HepG2 (cell line): ENCODE measurements around the gene VAMP2. TPM values are rescaled to one million over a fixed set of nuclear protein-coding genes. Genes with fewer than 3 reads are reported as not detected.
A peak's percentile ranks its signal among the peaks of the same experiment; 100 is the strongest.

Experiments used
- BHLHE40 ChIP-seq: IDR thresholded peaks from 2 replicates; pipeline ENCODE4 v1.6.1; 2011; ENCODE audit warnings: low read length, improper control_type of control experiment
- CEBPB ChIP-seq: IDR thresholded peaks from 2 replicates; pipeline ENCODE4 v1.6.1; 2011; ENCODE audit warnings: low read depth, low read length, improper control_type of control experiment, borderline replicate concordance
- DMAP1 ChIP-seq: IDR thresholded peaks from 2 replicates; pipeline ENCODE4 v1.6.1; 2016
- FOXA3 ChIP-seq: IDR thresholded peaks from 2 replicates; pipeline ENCODE4 v1.6.1; 2016; ENCODE audit warnings: missing genetic modification reagents, missing compliant biosample characterization
- GABPB1 ChIP-seq: IDR thresholded peaks from 2 replicates; pipeline ENCODE4 v1.6.1; 2016; ENCODE audit warnings: mild to moderate bottlenecking, missing genetic modification reagents, moderate library complexity, missing compliant biosample characterization
- HOXA5 ChIP-seq: sonication (generic); formaldehyde crosslinking; IDR thresholded peaks from 2 replicates; pipeline ENCODE4 v1.4.0; 2020; ENCODE audit warnings: missing genetic modification reagents
- MED1 ChIP-seq: sonication (generic); formaldehyde crosslinking; IDR thresholded peaks from 2 replicates; pipeline ENCODE4 v1.4.0; 2020; ENCODE audit warnings: missing genetic modification reagents
- SMARCC2 ChIP-seq: fragments of 450-650 bp; IDR thresholded peaks from 2 replicates; pipeline ENCODE4 v1.6.1; 2017; ENCODE audit warnings: antibody characterized with exemption, mild to moderate bottlenecking
- STAT5B ChIP-seq: sonication (generic); formaldehyde crosslinking; IDR thresholded peaks from 2 replicates; pipeline ENCODE4 v1.4.0; 2020; ENCODE audit warnings: missing genetic modification reagents
- TAF15 ChIP-seq: fragments of 200-400 bp; formaldehyde crosslinking; IDR thresholded peaks from one replicate; pipeline ENCODE4 v1.6.1; 2018; ENCODE audit warnings: mild to moderate bottlenecking, low read depth, low read length; ENCODE audit not compliant: poor library complexity, severe bottlenecking
- ZNF121 ChIP-seq: sonication (generic); formaldehyde crosslinking; IDR thresholded peaks from 2 replicates; pipeline ENCODE4 v1.5.0; 2020; ENCODE audit warnings: mild to moderate bottlenecking, missing genetic modification reagents
- ZNF224 ChIP-seq: sonication (generic); formaldehyde crosslinking; IDR thresholded peaks from 2 replicates; pipeline ENCODE4 v1.5.0; 2020; ENCODE audit warnings: mild to moderate bottlenecking, missing genetic modification reagents
- ZNF761 ChIP-seq: sonication (generic); formaldehyde crosslinking; conservative IDR thresholded peaks from 2 replicates; pipeline ENCODE4 v1.4.0; 2020; ENCODE audit warnings: mild to moderate bottlenecking, missing genetic modification reagents
- polyA plus RNA-seq, 8 experiments: library from polyadenylated mRNA; depleted of rRNA in 3 of 8; stranded (reverse) in 7 of 8; unstranded in 1 of 8; fragments of >200 nt; fragmentation: Illumina TruSeq in 4 of 8; extraction: Trizol in 4 of 8; gene quantifications; 2 replicates each; pipeline versions ENCODE4 v1.2.1 to v1.2.3, GENCODE V29; 2011 to 2016; ENCODE audit warnings: low read depth in 4 of 8, missing spikeins in 1 of 8, mixed read lengths in 1 of 8; ENCODE audit not compliant: insufficient read depth in 1 of 8
- total RNA-seq, 5 experiments: library from RNA; depleted of rRNA; stranded (reverse); fragments of >200 nt; fragmentation: Illumina TruSeq; extraction: Trizol; gene quantifications; 2 replicates each; pipeline ENCODE4 v1.2.3, GENCODE V29; 2016; ENCODE audit warnings: low read depth in 1 of 5
- TF ChIP-seq, protein P1 (sequence below): sonication (generic); formaldehyde crosslinking; IDR thresholded peaks from 2 replicates; pipeline ENCODE4 v1.5.0; 2020; ENCODE audit warnings: mild to moderate bottlenecking, missing genetic modification reagents
- TF ChIP-seq, protein P2 (sequence below): sonication (generic); formaldehyde crosslinking; IDR thresholded peaks from 2 replicates; pipeline ENCODE4 v1.4.0; 2020; ENCODE audit warnings: missing genetic modification reagents
- TF ChIP-seq, protein P3 (sequence below), 2 experiments: sonication (generic) in 1 of 2; formaldehyde crosslinking in 1 of 2; IDR thresholded peaks; 2 replicates each; pipeline versions ENCODE4 v1.6.1 to v1.9.0; 2014 to 2022; ENCODE audit warnings: antibody characterized with exemption in 1 of 2, borderline replicate concordance in 1 of 2, inconsistent platforms in 1 of 2, low read depth in 1 of 2, missing genetic modification reagents in 1 of 2

The VAMP2 gene
- total and polyA plus RNA-seq, 2 of the 13 experiments (the other 11 are each of a cell fraction or from before 2014, with no cell fraction given) = 3.9 to 17.2 TPM

DNA sequence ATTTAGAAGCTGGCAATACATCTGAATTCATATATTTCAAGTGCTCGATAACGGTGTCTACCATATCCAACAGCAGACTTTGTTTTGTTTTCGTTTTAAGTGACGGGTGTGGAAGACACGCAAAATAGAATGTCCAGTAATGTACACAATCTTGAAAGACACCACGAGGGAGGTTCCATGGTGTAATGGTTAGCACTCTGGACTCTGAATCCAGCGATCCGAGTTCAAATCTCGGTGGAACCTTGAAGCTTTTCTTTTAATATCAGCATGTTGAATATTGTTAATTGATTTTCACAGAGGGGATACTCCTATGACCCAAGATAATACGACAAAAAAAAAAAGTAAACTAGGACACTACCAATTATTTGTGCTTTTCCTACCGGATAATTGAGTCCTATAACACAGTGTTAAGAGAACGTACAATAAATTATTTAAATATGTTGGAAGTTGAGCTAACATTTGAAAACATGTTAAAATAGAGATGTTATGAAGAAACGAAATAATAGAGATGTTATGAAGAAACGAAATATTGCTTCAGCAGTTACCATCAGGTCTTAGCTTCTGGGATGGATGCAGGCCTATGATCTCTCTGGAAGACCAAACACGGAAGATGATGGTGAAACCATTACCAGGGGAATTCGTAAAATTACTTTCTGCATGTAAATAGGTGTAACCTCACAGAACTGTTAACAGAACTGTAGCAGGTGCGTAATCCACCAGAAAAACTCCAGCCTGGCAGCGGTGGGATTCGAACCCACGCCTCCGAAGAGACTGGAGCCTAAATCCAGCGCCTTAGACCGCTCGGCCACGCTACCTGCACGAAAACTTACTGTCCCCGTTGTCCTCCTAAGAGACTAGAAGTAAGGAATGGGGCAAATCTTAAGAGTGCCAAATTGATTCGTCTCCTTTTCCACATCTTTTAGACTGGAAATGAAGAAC lies 42.9 kb downstream of the VAMP2 start (continued):
- TF ChIP-seq DMAP1 (CRISPR knock-in tag) = no peak
- TF ChIP-seq, protein P1, sequence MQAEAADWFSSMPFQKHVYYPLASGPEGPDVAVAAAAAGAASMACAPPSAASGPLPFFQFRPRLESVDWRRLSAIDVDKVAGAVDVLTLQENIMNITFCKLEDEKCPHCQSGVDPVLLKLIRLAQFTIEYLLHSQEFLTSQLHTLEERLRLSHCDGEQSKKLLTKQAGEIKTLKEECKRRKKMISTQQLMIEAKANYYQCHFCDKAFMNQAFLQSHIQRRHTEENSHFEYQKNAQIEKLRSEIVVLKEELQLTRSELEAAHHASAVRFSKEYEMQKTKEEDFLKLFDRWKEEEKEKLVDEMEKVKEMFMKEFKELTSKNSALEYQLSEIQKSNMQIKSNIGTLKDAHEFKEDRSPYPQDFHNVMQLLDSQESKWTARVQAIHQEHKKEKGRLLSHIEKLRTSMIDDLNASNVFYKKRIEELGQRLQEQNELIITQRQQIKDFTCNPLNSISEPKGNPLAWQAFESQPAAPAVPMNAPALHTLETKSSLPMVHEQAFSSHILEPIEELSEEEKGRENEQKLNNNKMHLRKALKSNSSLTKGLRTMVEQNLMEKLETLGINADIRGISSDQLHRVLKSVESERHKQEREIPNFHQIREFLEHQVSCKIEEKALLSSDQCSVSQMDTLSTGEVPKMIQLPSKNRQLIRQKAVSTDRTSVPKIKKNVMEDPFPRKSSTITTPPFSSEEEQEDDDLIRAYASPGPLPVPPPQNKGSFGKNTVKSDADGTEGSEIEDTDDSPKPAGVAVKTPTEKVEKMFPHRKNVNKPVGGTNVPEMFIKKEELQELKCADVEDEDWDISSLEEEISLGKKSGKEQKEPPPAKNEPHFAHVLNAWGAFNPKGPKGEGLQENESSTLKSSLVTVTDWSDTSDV (CRISPR knock-in tag) = no peak
- TF ChIP-seq ZNF761 (CRISPR knock-in tag) = 0 out of 2 replicates have a peak, but pooled peaks have one; percentile 45
- peak; percentile 36; the same call in 1 of the 2 replicates for TF ChIP-seq MED1
- no peak for TF ChIP-seq ZNF121
- no peak for TF ChIP-seq ZNF224 (CRISPR knock-in tag)
- TF ChIP-seq TAF15 = no peak
- peak; percentile 68 for TF ChIP-seq FOXA3 (CRISPR knock-in tag)
- no peak for TF ChIP-seq SMARCC2
- TF ChIP-seq, protein P2, sequence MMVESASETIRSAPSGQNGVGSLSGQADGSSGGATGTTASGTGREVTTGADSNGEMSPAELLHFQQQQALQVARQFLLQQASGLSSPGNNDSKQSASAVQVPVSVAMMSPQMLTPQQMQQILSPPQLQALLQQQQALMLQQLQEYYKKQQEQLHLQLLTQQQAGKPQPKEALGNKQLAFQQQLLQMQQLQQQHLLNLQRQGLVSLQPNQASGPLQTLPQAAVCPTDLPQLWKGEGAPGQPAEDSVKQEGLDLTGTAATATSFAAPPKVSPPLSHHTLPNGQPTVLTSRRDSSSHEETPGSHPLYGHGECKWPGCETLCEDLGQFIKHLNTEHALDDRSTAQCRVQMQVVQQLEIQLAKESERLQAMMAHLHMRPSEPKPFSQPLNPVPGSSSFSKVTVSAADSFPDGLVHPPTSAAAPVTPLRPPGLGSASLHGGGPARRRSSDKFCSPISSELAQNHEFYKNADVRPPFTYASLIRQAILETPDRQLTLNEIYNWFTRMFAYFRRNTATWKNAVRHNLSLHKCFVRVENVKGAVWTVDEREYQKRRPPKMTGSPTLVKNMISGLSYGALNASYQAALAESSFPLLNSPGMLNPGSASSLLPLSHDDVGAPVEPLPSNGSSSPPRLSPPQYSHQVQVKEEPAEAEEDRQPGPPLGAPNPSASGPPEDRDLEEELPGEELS (CRISPR knock-in tag) = no peak
- TF ChIP-seq GABPB1 (CRISPR knock-in tag) = no peak; the same call in 1 of the 2 replicates
- TF ChIP-seq CEBPB = no peak
- no peak for TF ChIP-seq STAT5B (CRISPR knock-in tag)
- TF ChIP-seq HOXA5 (CRISPR knock-in tag) = no peak; the same call in 1 of the 2 replicates
- no peak for TF ChIP-seq BHLHE40
- TF ChIP-seq, protein P3, sequence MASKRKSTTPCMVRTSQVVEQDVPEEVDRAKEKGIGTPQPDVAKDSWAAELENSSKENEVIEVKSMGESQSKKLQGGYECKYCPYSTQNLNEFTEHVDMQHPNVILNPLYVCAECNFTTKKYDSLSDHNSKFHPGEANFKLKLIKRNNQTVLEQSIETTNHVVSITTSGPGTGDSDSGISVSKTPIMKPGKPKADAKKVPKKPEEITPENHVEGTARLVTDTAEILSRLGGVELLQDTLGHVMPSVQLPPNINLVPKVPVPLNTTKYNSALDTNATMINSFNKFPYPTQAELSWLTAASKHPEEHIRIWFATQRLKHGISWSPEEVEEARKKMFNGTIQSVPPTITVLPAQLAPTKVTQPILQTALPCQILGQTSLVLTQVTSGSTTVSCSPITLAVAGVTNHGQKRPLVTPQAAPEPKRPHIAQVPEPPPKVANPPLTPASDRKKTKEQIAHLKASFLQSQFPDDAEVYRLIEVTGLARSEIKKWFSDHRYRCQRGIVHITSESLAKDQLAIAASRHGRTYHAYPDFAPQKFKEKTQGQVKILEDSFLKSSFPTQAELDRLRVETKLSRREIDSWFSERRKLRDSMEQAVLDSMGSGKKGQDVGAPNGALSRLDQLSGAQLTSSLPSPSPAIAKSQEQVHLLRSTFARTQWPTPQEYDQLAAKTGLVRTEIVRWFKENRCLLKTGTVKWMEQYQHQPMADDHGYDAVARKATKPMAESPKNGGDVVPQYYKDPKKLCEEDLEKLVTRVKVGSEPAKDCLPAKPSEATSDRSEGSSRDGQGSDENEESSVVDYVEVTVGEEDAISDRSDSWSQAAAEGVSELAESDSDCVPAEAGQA (IDR thresholded peaks at IDR 0.05; ENCODE audit: low read depth) = no peak
- TF ChIP-seq, protein P3 (CRISPR knock-in tag; IDR thresholded peaks at IDR 0.05; ENCODE audit: borderline replicate concordance) = no peak
